Stimulated activated CD4-positive, alpha-beta T cell treated with anti-CD3 and anti-CD28 coated beads, Interleukin-2, amount 100 ng/mL, for 4 hours (primary cell): Measurements from ENCODE around the gene SLC13A5.

ENCODE experiments used
- DNase-seq: peaks from one replicate; pipeline ENCODE4 v3.0.0-alpha.2; 2020; ENCODE audit warnings: low read depth

Gene SLC13A5

DNA sequence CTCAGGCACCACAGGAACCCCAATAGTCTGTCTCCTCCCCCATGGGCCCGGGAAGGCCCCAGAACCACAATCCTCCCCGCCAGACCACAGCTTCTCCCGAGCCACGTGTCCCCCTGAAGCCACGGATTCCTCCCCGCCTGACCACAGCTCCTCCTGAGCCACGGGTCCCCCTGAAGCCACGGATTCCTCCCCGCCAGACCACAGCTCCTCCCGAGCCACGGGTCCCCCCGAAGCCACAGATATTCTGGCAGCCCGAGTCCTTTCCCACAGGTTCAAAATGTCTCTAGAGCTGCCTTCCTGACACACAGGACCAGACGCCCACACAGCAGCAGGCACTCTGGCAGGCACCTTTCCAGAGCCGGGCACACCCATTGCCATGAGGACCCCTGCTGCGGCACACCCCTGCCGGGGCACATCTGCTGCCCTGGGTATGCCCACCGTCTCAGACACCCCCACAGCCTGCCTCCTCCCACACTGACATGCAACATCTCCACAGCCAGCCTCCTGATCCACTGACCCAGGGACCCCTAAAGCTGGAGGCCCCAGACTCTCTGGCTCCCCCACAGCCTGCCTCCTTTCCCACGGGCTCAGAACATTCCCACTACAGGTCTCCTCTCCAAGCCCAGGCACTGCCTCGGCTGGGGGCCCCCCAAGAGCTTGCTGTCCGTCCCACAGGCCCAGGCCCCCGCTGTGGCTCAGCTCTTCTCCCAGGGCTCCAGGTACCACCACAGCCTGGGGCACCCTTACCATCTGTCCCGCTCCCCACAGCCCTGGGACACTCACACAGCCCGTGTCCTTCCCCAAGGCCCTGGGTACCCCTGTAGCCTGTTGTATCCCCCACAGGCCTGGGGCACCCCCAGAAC lies 74.9 kb downstream of the SLC13A5 start:
- no peak for DNase-seq

DNA sequence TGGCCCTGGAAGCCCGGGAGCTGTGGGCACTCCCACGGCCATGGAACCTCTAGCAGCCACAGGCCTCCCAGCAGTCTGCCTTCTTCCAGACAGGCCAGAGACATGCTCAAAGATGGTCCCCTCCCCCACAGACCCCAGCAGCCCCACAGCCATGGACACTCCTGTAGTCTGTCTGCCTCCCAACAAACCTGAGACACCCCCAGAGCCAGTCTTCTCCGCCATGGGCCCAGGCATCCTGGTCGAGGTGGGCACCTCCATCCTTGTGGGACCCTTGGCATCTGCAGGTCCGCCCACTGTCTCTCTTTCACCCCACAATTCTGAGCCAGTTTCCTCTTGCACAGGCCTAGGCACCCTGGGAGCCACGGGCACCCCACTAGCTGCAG lies 75.7 kb downstream of the SLC13A5 start:
- no peak for DNase-seq

DNA sequence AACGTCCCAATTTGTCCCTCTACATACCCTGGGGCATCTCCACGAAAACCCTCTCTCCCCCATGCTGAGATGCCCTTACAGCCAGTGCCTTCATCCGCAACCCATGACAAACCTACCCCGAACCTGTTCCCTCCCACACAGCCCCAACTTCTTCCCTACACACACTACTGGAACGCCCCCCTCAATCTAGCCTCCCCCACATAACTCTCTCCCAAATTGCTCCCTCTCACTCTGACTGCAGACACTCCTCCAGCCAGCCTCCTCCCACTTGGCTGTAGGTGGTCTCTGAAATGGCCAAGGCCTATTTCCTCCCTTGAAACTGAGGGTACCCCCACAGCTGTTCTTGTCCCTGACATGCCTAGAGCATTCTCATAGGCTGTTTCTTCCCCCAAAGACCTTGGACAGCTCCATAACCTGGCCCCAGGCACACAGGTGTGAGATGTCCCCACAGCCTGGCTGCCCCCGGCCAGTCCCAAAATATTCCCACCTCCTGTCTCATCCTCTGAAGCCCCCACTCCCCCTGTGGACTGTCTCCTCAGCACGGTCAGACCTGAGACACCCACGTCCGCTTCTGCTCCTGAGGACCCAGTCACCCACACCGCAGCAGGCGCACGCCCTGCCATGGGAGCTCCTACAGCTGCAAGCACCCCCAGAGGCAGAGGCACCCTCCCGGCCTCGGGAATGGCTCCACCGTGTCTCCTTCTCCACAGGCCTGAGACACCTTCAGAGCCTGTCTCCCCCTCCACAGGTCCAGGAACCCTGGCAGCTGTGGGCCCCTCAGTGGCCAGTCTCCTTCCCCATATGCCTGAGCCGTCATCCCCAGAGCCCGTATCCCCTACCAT lies 76.3 kb downstream of the SLC13A5 start:
- DNase-seq = no peak

DNA sequence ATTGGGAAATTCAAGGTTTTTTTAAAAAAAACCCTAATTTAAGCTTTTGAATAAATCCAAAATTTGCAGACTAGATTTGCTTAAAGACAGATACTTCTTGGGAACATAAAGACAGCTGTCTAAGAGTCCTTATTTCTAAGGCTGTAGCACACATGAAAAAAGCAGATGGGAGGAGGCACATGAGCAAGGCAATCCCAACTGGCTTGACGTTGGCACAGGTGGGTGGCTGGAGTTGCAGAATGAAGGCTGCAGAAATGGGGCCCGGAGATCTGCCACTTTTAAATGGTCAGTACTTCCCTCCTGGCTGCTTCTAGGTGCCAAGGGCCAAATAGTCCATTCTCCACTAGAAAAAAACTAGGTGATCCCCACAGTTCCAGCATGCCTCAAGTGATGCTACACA lies 77.1 kb downstream of the SLC13A5 start:
- no peak for DNase-seq
